Hepatic stellate cell (primary cell): Measurements from ENCODE around the gene ARID5B.
"Not testable (repeated sequence)": the region's sequence is repeated elsewhere in the genome, so short reads cannot be mapped to it uniquely, and the experiment has no call there.

Experiments used
- DNase-seq: peaks from one replicate; pipeline ENCODE4 v3.0.0; 2011; ENCODE audit warnings: low spot score

Gene ARID5B

DNA sequence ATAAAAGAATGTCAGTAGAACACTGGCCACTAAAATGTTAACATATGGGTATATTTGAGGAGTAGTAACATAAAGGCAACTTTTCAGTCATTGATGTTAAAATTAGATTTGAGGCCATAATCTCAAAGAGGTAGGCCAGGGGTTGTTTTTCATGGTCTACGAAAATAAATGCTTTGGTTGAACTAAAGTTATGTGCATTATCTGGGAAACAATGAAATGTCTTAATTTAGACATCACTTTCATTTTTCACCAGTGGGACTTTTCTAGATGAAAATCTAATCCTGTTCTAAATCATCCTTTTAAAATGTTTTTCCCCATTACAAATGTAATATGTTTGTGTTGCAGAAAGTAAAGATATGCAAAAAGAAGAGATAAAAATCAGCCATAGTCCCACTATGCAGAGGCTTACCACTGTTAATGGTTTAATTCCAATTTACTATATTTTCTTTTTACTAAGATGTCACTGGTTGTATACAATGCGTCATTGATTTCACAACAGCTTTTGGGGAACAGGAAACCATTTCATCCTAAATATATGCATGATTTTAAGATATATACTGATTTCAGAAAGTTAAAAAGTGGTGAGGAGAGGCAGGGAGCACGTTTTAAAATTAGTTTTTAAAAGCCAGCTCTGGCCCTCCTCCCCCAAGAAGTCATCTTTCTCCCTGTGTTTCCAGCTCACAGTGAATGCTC, 64.3 kb downstream of the ARID5B start:
- no peak for DNase-seq

DNA sequence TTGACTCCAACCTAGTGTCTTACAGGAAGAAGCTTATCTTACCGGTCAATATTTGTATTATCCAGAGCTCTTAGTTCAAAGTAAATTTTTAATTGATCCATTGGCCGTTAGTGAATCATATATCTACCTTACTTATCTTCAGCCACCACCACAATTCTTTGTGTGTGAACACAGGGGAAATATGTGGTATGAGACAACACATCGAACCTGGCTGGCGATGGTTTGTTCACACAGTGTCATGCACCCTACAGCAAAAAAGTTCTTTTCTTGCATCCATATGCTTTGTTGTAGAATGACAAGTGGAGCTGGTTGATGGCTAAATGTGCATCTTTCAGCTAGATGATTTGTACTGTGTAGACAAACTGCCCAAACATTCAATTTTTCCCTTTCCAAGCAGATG, 65.8 kb downstream of the ARID5B start:
- no peak for DNase-seq

DNA sequence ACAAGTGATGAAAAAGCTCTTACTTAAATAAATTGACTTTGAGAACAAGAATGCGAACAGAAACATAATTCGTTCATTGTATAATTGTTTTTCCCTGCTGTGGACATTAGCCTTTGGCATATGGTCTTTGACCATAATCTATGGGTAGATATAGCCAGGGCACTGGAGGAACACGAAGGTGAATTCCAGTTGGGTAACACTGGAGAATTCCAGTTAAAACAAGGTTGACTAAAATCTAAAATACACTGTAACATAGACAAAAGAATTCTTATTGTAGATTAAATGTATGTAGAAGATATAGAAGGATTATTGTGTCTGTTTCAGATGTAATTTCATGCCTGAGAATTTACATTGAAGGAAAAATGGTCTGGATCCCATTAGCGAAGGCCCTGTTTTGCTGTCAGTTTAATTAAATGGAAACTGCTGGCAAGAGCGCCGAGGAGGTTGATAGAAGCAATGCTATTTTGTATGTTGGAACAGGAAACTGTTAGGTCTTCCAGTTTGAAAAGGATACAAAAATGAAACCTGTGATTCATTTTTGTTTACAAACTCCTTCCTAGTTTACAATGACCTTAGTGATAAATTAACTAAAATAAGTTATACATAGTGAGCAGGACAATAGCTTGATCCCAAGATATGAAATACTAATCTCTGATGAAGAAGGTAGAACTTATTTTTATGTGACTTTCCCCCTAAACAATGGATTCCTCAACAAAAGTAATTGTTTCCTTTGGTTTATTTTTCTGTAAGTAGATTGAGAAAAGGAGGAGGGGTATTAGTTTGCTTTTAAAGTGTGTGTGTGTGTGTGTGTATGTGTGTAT, 68.9 kb downstream of the ARID5B start:
- DNase-seq, result no peak

DNA sequence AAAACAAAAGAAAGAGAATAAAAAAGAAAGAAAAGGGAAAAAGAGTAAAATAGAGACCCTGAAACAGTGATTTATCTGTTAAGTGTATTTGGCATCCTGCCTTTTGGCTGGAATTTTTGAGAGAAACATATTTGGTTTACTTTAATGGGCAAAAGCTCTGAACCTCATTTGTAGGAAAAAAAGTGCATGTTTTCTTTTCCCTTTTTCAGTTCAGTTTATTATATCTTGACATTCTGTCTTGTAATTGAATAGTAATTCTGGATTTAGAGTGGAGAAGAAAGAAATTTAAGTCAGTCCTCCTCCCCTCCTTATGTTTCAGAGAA, 69.5 kb downstream of the ARID5B start:
- DNase-seq, result no peak

DNA sequence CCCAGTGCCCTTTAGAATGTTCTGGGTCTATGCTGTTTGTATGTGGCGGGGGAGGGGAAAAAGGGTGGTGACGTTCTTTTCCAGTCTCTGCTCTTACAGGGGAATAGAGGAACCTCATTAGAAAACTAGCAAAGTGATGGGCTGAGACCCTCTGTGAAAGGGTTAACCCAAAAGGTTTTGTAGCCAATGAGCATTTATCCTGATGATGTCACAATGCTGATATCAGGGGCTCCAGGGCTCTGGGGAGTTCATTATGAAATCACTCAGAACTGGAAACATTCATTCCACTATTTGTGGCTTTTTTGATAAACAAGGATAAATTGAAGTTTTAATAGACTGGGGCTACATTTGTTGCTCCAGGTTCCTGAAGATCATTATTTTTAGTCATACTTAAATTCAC, 71.7 kb downstream of the ARID5B start:
- DNase-seq, result no peak

DNA sequence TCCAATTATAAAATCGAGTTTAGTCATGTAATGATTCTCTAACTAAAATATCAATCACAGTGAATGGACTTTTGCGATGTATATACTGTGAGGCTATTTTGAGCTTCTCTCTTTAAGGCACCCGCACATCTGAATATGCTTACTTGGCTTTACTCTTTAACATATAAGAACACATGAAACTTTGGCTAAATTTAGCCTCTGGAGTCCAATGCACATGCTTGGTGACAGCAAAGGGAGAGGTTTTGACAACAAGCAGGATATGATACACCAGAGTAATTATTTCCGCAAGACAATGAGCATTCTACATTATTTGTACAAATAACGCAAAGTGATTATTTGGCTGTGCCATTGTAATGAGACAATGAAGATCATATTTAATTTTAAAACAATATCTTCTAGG, 72.4 kb downstream of the ARID5B start:
- DNase-seq, result no peak

DNA sequence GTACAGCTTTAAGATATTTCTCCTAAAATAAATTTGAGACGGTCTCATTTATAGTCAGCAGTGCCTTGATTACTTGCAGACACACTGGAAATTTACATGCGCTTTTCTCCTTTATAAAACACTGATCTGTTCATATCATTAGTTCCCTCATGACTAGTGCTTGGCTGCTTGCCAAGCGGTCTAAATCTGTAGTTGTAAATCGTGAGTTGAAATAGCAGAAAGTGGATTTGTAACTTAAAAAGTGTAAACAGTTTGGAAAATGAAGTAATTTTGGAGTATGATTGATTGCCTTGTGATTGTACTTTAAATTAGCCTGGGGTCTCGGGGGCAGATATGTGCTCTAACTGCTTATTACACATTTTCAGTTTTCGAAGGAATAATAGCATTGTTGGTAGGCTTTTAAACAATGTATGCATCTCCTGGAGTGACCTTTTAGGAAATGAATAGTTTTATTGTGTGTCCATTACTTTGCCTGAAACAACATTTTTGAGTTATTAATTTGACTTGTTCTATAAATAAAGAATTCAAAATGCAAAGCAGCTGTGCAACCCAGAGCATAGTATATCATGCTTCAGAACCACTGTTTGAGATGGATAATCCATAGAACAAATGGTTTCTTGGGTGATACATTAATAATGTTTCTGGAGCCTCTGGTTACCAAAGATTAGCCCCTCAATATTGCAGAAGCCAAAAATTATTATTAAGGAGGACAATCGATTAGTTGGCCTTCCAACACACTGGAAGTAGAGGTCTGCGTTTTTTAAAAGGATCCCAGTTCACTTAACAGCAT, 73.3 kb downstream of the ARID5B start:
- no peak for DNase-seq

DNA sequence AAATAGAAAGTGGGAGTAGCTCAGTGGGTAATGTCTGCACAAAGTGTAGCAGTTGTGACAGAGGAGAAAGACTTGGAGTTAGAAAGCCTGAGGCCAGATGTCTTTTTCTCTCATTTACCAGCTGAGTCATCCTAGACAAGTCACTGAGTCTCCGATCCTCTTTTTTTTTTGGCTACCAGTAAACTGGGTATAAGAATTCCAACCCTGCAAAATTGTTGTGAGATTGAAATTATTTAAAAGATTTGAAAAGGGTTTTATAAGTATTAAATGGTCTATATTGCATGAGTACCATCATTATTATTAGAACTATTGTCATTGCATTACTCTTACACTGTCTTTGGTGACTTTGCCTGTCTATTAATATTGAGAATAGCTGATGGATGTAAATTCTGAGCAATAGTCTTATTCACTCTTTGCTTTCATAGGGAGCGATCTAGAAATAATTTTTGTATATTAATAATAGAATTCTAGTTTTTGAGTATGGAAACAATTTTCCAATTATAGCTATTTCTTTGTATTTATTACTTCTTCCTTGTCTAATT, 74.0 kb downstream of the ARID5B start:
- DNase-seq, result peak; percentile 41

DNA sequence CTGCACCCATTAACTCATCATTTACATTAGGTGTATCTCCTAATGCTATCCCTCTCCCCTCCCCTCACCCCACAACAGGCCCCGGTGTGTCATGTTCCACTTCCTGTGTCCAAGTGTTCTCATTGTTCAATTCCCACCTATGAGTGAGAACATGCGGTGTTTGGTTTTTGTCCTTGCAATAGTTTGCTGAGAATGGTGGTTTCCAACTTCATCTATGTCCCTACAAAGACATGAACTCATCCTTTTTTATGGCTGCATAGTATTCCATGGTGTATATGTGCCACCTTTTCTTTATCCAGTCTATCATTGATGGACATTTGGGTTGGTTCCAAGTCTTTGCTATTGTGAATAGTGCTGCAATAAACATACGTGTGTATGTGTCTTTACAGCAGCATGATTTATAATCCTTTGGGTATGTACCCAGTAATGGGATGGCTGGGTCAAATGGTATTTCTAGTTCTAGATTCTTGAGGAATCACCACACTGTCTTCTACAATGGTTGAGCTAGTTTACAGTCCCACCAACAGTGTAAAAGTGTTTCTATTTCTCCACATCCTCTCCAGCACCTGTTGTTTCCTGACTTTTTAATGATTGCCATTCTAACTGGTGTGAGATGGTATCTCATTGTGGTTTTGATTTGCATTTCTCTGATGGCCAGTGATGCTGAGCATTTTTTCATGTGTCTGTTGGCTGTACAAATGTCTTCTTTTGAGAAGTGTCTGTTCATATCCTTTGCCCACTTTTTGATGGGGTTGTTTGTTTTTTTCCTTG, 75.6 kb downstream of the ARID5B start:
- not testable (repeated sequence) for DNase-seq

DNA sequence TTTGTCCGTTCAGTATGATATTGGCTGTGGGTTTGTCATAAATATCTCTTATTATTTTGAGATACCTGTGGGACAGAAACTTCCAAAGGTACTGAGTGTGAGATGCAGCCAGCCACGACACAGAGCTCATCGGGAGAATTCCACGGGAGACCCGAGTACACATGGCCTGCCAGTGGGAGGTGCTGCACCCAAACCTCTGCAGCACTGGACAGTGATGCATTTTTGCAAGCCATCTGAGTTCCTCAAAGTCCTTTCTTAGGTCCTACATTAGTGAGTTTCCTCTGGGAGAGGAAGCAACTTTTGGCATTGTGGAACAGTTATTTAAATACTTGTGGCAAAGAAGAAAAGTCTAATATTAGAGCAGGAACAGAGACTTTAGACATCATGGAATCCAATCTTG, 77.5 kb downstream of the ARID5B start:
- DNase-seq, result no peak

DNA sequence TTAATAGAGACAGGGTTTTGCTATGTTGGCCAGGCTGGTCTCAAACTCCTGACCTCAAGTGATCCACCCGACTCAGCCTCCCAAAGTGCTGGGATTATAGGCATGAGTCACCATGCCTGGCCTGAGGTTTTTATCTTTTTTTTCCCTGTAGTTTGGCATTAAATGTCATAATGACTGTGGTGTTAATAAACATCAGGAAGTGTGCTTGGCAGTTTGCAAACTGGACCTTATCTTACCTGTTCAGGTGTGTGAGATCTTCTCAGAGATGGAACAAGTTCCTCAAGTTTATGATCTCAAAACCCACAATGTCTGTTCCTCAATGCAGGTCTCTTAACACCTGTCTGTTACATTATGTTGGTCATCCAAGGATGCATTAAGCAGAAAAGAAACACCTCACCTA, 80.0 kb downstream of the ARID5B start:
- DNase-seq, result no peak

DNA sequence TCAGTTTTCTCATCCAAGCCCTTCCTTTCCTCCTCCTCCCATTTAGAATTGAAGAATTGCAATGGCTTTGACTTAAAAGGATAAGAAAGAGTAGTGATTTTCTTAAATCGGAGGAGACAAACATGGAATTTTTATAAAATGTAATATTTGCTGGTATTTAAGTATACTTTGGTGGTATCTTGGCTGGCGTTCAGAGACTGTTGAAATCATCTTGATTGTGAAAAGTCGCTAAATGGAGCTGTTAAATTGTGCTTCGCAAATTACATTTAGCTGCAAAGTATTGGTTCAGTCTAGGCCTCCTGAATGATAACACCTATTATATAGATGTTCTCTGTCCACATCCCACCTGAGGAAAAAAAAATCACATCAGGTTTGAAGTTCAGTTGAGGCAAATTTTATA, 81.8 kb downstream of the ARID5B start:
- no peak for DNase-seq

DNA sequence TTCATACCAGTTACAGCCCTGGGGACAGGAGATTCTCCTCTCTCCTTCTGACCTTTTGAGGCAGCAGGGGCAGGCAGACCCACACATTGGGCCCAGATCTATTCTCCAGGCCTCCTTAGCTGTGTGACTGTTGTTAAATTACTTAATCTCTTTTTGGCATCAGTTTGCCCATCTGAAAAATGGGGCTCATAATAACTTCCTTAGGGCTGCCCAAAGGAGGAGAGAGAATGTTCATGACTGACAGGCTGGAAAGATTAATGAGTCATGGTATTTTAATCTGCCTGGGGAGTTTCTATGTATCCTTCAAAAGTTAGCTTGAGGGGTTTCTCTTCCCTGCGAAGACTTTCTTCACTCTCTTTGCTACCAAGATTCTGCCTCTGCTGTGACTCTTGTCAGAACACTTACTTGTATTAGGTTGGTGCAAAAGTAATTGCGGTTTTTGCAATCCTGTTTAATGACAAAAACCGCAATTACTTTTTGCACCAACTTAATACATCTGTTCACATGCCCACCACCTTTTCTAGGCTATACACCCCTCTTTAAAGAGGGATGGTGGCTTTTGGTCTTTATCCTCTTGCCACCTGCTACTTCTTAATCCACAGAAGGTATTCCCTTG, 83.4 kb downstream of the ARID5B start:
- no peak for DNase-seq

DNA sequence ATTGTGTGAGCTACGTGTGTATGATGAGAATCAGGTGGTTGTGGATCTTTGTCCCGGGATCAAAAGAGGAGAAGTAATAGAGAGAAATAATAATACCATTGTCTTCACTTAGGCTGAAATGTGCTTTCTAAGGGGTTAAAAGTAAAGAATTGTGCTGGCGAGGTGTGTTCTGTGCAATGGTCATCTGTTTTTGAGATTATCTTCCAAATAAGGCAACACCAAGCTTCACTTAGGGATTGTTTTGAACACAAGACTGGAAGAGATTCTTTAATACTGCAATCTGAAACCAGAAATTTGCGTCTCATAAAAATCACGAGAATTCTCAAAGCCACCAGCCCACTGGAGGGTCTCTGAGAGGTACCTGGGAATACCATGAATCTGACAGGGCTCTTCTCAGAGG, 84.2 kb downstream of the ARID5B start:
- DNase-seq, result no peak

DNA sequence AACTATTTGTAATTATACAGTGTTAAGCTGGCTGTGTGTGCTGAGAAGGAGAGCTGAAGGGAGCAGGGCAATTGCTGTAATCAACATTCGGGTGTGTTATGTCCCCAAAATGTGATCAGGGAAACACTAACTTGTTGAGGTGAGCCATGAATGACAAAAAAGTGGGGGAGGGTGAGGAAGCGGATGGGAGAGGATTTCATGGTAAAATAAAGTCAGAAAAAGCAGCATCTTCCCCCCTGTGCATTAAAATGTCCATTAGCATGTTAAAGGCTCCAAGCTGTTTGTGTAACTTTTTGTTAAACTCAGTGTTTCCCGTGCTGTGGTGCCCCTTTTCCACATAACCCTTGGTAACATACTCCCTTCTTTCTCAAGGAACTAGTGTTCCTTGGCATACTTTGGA, 84.9 kb downstream of the ARID5B start:
- DNase-seq, result no peak

DNA sequence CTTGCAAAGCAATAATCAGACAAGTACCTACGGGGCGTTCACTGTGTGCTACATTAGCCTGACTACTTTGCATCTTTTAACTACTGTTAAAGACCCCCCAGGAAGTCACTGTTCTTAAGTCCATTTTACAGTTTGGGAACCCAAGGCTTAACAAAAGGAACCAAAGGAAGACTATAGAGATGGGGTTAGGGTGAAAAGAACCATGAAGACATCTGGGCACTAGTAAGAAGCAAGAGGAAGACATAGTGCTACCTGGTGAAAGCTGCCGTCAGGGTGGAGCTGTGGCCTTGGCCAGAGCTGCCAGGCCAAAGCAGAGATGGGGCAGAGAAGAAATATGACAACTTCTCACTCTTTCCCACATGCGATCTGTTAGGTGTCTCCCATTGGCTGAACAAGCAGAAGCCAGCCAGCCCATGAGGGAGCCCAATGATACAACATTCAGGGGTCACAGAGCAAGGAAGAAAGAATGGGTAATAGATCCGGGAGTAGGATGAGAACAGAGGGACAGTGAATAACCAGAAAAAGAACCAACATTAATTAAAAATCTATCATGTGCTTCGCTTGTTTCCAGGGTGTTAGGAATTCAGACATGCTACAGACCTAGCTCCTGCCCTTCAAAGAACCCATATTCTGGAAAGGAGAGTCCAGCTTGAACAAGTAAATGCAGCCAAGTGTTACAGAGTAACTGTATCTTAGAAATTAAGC, 85.4 kb downstream of the ARID5B start:
- no peak for DNase-seq

DNA sequence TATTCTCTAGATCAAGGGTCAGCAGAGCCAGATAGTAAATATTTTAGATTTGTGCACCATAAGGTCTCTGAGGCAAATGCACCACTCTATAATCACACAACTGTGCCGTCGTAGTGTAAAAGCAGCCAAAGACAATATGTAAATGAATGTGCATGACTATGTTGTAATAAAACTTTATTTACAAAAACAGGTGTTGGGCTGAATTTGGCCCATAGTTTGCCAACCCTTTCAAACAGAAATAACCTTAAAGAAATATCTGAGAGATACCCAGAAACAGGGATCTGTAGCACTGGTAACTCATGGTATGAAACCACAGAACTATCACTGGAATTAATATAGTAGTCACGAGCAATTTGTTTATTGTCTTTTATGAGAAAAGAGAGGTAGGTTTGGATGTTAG, 86.0 kb downstream of the ARID5B start:
- no peak for DNase-seq

DNA sequence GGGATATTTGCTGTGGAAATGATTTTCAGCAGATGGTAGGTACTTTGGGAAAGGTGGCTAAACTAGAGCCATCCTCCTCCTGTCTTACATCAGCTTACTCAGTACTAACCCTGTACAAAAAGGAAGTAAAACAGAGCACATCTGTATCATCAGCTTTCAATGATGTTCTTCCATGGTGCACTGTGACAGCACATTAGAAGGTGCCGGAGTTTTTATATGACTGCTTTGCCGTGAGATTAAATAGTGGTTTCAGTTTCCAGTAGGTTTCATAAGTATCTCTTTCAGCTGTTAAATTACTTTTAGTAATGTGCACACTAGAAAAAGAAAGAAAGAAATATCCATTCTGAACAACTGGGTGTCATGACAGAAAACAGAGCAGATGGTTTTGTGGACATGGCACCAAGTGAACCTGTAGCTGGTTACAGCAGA, 86.5 kb downstream of the ARID5B start:
- no peak for DNase-seq

DNA sequence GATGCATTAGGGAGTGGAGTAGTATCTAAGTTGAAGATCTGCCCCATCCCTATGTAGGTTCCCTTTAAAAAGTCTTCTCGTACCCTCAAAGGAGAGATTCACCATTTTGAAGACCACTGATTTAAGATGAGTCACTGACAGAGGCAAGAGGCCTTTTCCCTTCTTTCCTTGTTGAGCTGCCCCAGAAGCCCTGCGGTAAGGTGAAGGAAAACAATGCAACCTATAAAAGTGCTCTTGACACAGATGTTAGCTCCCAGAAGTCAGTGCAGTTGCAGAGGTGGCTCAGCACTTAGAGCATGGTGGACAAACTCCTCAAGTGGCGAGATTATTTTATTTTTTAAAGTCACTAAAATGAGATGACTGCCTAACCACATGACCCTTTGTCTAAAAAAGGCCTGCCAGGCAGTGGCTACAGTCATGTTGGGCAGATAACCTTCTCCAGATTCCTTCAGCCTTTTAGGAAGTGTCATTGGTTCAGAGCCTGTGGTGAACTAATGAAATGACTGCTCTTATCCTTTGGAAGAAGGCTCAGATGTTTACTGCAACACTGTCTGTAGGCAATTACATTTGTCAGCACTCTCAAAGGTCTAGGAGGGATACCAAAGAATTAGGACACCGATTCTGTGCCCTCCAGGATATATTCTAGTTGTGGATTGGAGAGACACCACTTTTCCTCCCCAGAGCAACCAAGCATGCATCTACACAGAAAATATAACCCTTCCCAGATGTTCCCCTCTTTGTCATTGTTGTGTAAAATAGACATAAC, 88.7 kb downstream of the ARID5B start:
- no peak for DNase-seq

DNA sequence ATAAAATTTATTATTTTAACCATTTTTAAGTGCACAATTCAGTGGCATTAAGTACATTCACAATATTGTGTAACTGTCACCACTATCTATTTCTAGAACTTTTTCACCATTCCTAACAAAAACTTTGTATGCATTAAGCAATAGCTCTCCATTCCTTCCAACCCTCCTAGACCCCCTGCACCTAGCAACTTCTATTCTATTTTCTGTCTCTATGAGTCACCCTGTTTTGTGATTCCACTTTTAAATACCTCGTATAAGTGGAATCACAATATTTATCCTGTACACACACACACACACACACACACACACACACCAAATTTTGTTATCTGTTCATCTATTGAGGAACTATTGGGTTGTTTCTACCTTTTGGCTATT, 89.2 kb downstream of the ARID5B start:
- no peak for DNase-seq
